ENCODE measurements around the gene VSTM5.
"Not testable (repeated sequence)": the region's sequence is repeated elsewhere in the genome, so short reads cannot be mapped to it uniquely, and the experiment has no call there.

Gene VSTM5

GRCh38 chr11:93850594-93851018 is at the start of gene VSTM5:
Gene VSTM5 (minus strand): TSS chr11:93850618. CDS start chr11:93850502, 116 bp downstream.
- Mint-ChIP-seq H3K36me3 (no peaks in the 10 kb centered on the region), H3K4me3 (no peak within 1 kb of the TSS), H3K27me3 (peaks cover 44% of the 10 kb centered on the region), H3K9me3 (no peaks in the 10 kb centered on the region), H3K4me1 (peaks cover 4% of the 10 kb centered on the region), H3K27ac (no peak within 1 kb of the TSS)
- CTCF ChIA-PET, result interaction anchor here (0.6 kb wide), 1 partner anchor 781 kb away, joined by 3 read pairs; no protein-coding TSS in a partner anchor
- DNase-seq, result no peak

- H3K27ac Mint-ChIP-seq, result no peak overlapping the region
- H3K36me3 Mint-ChIP-seq, result no peaks in the 10 kb centered on the region
- peaks cover 21% of the 10 kb centered on the region for H3K27me3 Mint-ChIP-seq
- no peaks in the 10 kb centered on the region for H3K4me1 Mint-ChIP-seq
- DNase-seq, result peak; percentile 26
- H3K4me3 Mint-ChIP-seq, result no peak overlapping the region
- CTCF ChIA-PET, result interaction anchor here (0.6 to 1.9 kb wide), 10 partner anchors 10 to 728 kb away, joined by 3 to 7 read pairs (median 4); partner anchors contain the start of gene C11orf97
- no peaks in the 10 kb centered on the region for H3K9me3 Mint-ChIP-seq
Measured at GRCh38 chr11:93895106-93895862, 44.9 kb upstream of the VSTM5 start.

- no peaks in the 10 kb centered on the region for H3K36me3 Mint-ChIP-seq
- no peak for DNase-seq
- CTCF ChIA-PET, result no interaction called here
- no peaks in the 10 kb centered on the region for H3K9me3 Mint-ChIP-seq
- no peak overlapping the region for H3K27ac Mint-ChIP-seq
- no peak overlapping the region for H3K4me3 Mint-ChIP-seq
- H3K27me3 Mint-ChIP-seq, result peaks cover 21% of the 10 kb centered on the region
- H3K4me1 Mint-ChIP-seq, result no peaks in the 10 kb centered on the region
Measured at GRCh38 chr11:93890391-93891051, 40.1 kb upstream of the VSTM5 start.

GRCh38 chr11:93887111-93887510 is 36.7 kb upstream of the VSTM5 start:
- Mint-ChIP-seq H3K27ac (no peak overlapping the region), H3K4me1 (no peaks in the 10 kb centered on the region), H3K27me3 (peaks cover 20% of the 10 kb centered on the region), H3K9me3 (no peaks in the 10 kb centered on the region), H3K4me3 (no peak overlapping the region), H3K36me3 (no peaks in the 10 kb centered on the region)
- no peak for DNase-seq
- CTCF ChIA-PET, result no interaction called here

- H3K4me3 Mint-ChIP-seq, H3K9me3 Mint-ChIP-seq, H3K27ac Mint-ChIP-seq, H3K4me1 Mint-ChIP-seq, H3K36me3 Mint-ChIP-seq, DNase-seq, H3K27me3 Mint-ChIP-seq, CTCF ChIA-PET: not testable (repeated sequence)
Measured at GRCh38 chr11:93879114-93879513, 28.7 kb upstream of the VSTM5 start.

- Mint-ChIP-seq H3K27me3 (peaks cover 5% of the 10 kb centered on the region), H3K4me3 (no peak overlapping the region), H3K4me1 (no peaks in the 10 kb centered on the region), H3K9me3 (no peaks in the 10 kb centered on the region), H3K27ac (no peak overlapping the region), H3K36me3 (no peaks in the 10 kb centered on the region)
- CTCF ChIA-PET, result no interaction called here
- no peak for DNase-seq
Measured at GRCh38 chr11:93875637-93876036, 25.2 kb upstream of the VSTM5 start.

GRCh38 chr11:93871526-93871925 is 21.1 kb upstream of the VSTM5 start:
- Mint-ChIP-seq H3K36me3 (no peaks in the 10 kb centered on the region), H3K27ac (no peak overlapping the region), H3K9me3 (no peaks in the 10 kb centered on the region), H3K27me3 (peaks cover 5% of the 10 kb centered on the region), H3K4me3 (no peak overlapping the region), H3K4me1 (no peaks in the 10 kb centered on the region)
- CTCF ChIA-PET, result no interaction called here
- no peak for DNase-seq

GRCh38 chr11:93870616-93871015 is 20.2 kb upstream of the VSTM5 start:
- CTCF ChIA-PET, result no interaction called here
- Mint-ChIP-seq H3K36me3 (no peaks in the 10 kb centered on the region), H3K4me1 (no peaks in the 10 kb centered on the region), H3K4me3 (no peak overlapping the region), H3K9me3 (no peaks in the 10 kb centered on the region), H3K27me3 (peaks cover 5% of the 10 kb centered on the region), H3K27ac (no peak overlapping the region)
- DNase-seq, result no peak

GRCh38 chr11:93869830-93870229 is 19.4 kb upstream of the VSTM5 start:
- no peak overlapping the region for H3K27ac Mint-ChIP-seq

GRCh38 chr11:93868404-93868803 is 18.0 kb upstream of the VSTM5 start:
- CTCF ChIA-PET, result interaction anchor here (1.0 kb wide), 1 partner anchor 21 kb away, joined by 3 read pairs; no protein-coding TSS in a partner anchor
- H3K36me3 Mint-ChIP-seq, H3K9me3 Mint-ChIP-seq, H3K4me1 Mint-ChIP-seq, H3K27ac Mint-ChIP-seq, H3K4me3 Mint-ChIP-seq, H3K27me3 Mint-ChIP-seq, DNase-seq: not testable (repeated sequence)

More at GRCh38 chr11:93869830-93870229, 19.4 kb upstream of the VSTM5 start:
- Mint-ChIP-seq H3K9me3 (no peaks in the 10 kb centered on the region), H3K36me3 (no peaks in the 10 kb centered on the region), H3K4me3 (no peak overlapping the region), H3K27me3 (peaks cover 5% of the 10 kb centered on the region), H3K4me1 (no peaks in the 10 kb centered on the region)
- DNase-seq, result no peak
- CTCF ChIA-PET, result no interaction called here

- no peak for DNase-seq
- H3K27ac Mint-ChIP-seq, result no peak overlapping the region
- H3K9me3 Mint-ChIP-seq, result no peaks in the 10 kb centered on the region
- H3K4me1 Mint-ChIP-seq, result no peaks in the 10 kb centered on the region
- H3K36me3 Mint-ChIP-seq, result no peaks in the 10 kb centered on the region
- CTCF ChIA-PET, result no interaction called here
- H3K4me3 Mint-ChIP-seq, result no peak overlapping the region
- no peaks in the 10 kb centered on the region for H3K27me3 Mint-ChIP-seq
Measured at GRCh38 chr11:93861808-93862207, 11.4 kb upstream of the VSTM5 start.

GRCh38 chr11:93858121-93858775 is 7.8 kb upstream of the VSTM5 start:
- Mint-ChIP-seq H3K27me3 (peaks cover under 1% of the 10 kb centered on the region), H3K27ac (no peak overlapping the region), H3K36me3 (no peaks in the 10 kb centered on the region), H3K4me3 (no peak overlapping the region), H3K4me1 (no peaks in the 10 kb centered on the region), H3K9me3 (no peaks in the 10 kb centered on the region)
- CTCF ChIA-PET, result no interaction called here
- no peak for DNase-seq

GRCh38 chr11:93857413-93858120 is 7.1 kb upstream of the VSTM5 start:
- CTCF ChIA-PET, result no interaction called here
- DNase-seq, result no peak
- Mint-ChIP-seq H3K9me3 (no peaks in the 10 kb centered on the region), H3K27ac (no peak overlapping the region), H3K4me1 (no peaks in the 10 kb centered on the region), H3K36me3 (no peaks in the 10 kb centered on the region), H3K4me3 (no peak overlapping the region), H3K27me3 (peaks cover 5% of the 10 kb centered on the region)

- Mint-ChIP-seq H3K4me1 (peaks cover 4% of the 10 kb centered on the region), H3K36me3 (no peaks in the 10 kb centered on the region), H3K27me3 (peaks cover 44% of the 10 kb centered on the region), H3K27ac (no peak overlapping the region), H3K4me3 (no peak overlapping the region), H3K9me3 (no peaks in the 10 kb centered on the region)
- CTCF ChIA-PET, result no interaction called here
- DNase-seq, result no peak
Measured at GRCh38 chr11:93852242-93852641, 1.8 kb upstream of the VSTM5 start.
